ENCODE measurements around the gene IRF2. TPM values are rescaled to one million over a fixed set of nuclear protein-coding genes. Genes with fewer than 3 reads are reported as not detected.

The IRF2 gene
- polyA plus RNA-seq, 1 donor from 2014 or later: 1.4 TPM

- Histone ChIP-seq H3K27ac (ENCODE audit: low read length) (no peak overlapping the region), H3K4me3 (ENCODE audit: low read length) (no peak overlapping the region), H3K27me3 (ENCODE audit: insufficient read depth, low read depth, low read length) (no peaks in the 10 kb centered on the region), H3K9me2 (ENCODE audit: insufficient read depth, low read length) (no peaks in the 10 kb centered on the region), H3K4me2 (ENCODE audit: low read length) (no peak overlapping the region), H3K79me2 (replicated peaks; ENCODE audit: insufficient read depth, low read length) (no peaks in the 10 kb centered on the region), H3F3A (ENCODE audit: insufficient read depth, low read length, poor library complexity, severe bottlenecking) (no peaks in the 10 kb centered on the region), H4K20me1 (ENCODE audit: insufficient read depth) (no peaks in the 10 kb centered on the region), H3K9ac (ENCODE audit: low read length) (no peak overlapping the region), H2AFZ (ENCODE audit: low read depth, low read length) (no peak overlapping the region), H3K9me3 (ENCODE audit: low read length) (no peaks in the 10 kb centered on the region), H3K36me3 (ENCODE audit: insufficient read depth, low read length) (no peaks in the 10 kb centered on the region)
- TF ChIP-seq EP300 (conservative IDR thresholded peaks at IDR 0.05; ENCODE audit: poor library complexity, severe bottlenecking): no peak
- TF ChIP-seq CTCF (IDR thresholded peaks at IDR 0.05; ENCODE audit: poor library complexity, severe bottlenecking): no peak
- no peak for TF ChIP-seq RAD21 (conservative IDR thresholded peaks at IDR 0.05)
- TF ChIP-seq REST (IDR thresholded peaks at IDR 0.05; ENCODE audit: borderline replicate concordance): no peak
- TF ChIP-seq POLR2AphosphoS5 (IDR thresholded peaks at IDR 0.05): no peak
- no peak for TF ChIP-seq TAF1 (IDR thresholded peaks at IDR 0.05; ENCODE audit: low read depth)
- TF ChIP-seq EZH2 (IDR thresholded peaks at IDR 0.05; ENCODE audit: borderline replicate concordance, insufficient read depth, low read length, poor library complexity, severe bottlenecking): no peak
- TF ChIP-seq SMC3 (conservative IDR thresholded peaks at IDR 0.05; ENCODE audit: poor library complexity): no peak
- no peak for TF ChIP-seq MXI1 (conservative IDR thresholded peaks at IDR 0.05; ENCODE audit: poor library complexity, severe bottlenecking)
These were observed 73.9 kb downstream of the IRF2 start for GRCh38 chr4:184400375-184400870.

GRCh38 chr4:184399512-184399908 lies 74.8 kb downstream of the IRF2 start:
- Histone ChIP-seq H3K27me3 (ENCODE audit: insufficient read depth, low read depth, low read length) (no peaks in the 10 kb centered on the region), H3K9me2 (ENCODE audit: insufficient read depth, low read length) (no peaks in the 10 kb centered on the region), H3K4me3 (ENCODE audit: low read length) (no peak overlapping the region), H2AFZ (ENCODE audit: low read depth, low read length) (no peak overlapping the region), H3K27ac (ENCODE audit: low read length) (no peak overlapping the region), H3F3A (ENCODE audit: insufficient read depth, low read length, poor library complexity, severe bottlenecking) (no peaks in the 10 kb centered on the region), H3K36me3 (ENCODE audit: insufficient read depth, low read length) (no peaks in the 10 kb centered on the region), H3K9me3 (ENCODE audit: low read length) (no peaks in the 10 kb centered on the region), H3K4me2 (ENCODE audit: low read length) (no peak overlapping the region), H4K20me1 (ENCODE audit: insufficient read depth) (no peaks in the 10 kb centered on the region), H3K79me2 (replicated peaks; ENCODE audit: insufficient read depth, low read length) (no peaks in the 10 kb centered on the region), H3K9ac (ENCODE audit: low read length) (no peak overlapping the region)
- TF ChIP-seq REST (IDR thresholded peaks at IDR 0.05; ENCODE audit: borderline replicate concordance) (no peak), RAD21 (conservative IDR thresholded peaks at IDR 0.05) (no peak), POLR2AphosphoS5 (IDR thresholded peaks at IDR 0.05) (no peak), TAF1 (IDR thresholded peaks at IDR 0.05; ENCODE audit: low read depth) (no peak), EZH2 (IDR thresholded peaks at IDR 0.05; ENCODE audit: borderline replicate concordance, insufficient read depth, low read length, poor library complexity, severe bottlenecking) (no peak), CTCF (IDR thresholded peaks at IDR 0.05; ENCODE audit: poor library complexity, severe bottlenecking) (no peak), SMC3 (conservative IDR thresholded peaks at IDR 0.05; ENCODE audit: poor library complexity) (no peak), MXI1 (conservative IDR thresholded peaks at IDR 0.05; ENCODE audit: poor library complexity, severe bottlenecking) (no peak), EP300 (conservative IDR thresholded peaks at IDR 0.05; ENCODE audit: poor library complexity, severe bottlenecking) (no peak)
